Fibroblast of mammary gland (primary cell): ENCODE data around the gene VANGL1.
A peak's percentile ranks its signal among the peaks of the same experiment; 100 is the strongest.

Experiments
- DNase-seq: peaks from one replicate; pipeline ENCODE4 v3.0.0-alpha.2; 2010; ENCODE audit warnings: low read depth
- H3K4me3 ChIP-seq: 2 replicates; pipeline ENCODE4 v1.5.1; 2011; ENCODE audit warnings: low read depth, mild to moderate bottlenecking, low read length, moderate library complexity; ENCODE audit not compliant: control insufficient read depth
- CTCF ChIP-seq: conservative IDR thresholded peaks from 2 replicates; pipeline ENCODE4 v1.5.1; 2011; ENCODE audit warnings: low read depth, low read length, inconsistent platforms; ENCODE audit not compliant: control insufficient read depth, insufficient read depth

The VANGL1 gene

GRCh38 chr1:115641762-115642167 lies at the start of gene VANGL1:
Gene VANGL1 (plus strand): TSS chr1:115641970. CDS start chr1:115651414, 9,444 bp downstream.
- peak within 1 kb of the TSS; percentile 74 for H3K4me3 ChIP-seq
- no peak for TF ChIP-seq CTCF
- DNase-seq: peak; percentile 42

GRCh38 chr1:115592264-115592663 lies 49.5 kb upstream of the VANGL1 start:
- TF ChIP-seq CTCF: peak; percentile 1
- H3K4me3 ChIP-seq: no peak overlapping the region
- DNase-seq: no peak

- TF ChIP-seq CTCF: no peak
- no peak for DNase-seq
These were observed 48.2 kb upstream of the VANGL1 start for GRCh38 chr1:115593365-115594259.

GRCh38 chr1:115594600-115594999 lies 47.2 kb upstream of the VANGL1 start:
- no peak for TF ChIP-seq CTCF
- DNase-seq: no peak
- no peak overlapping the region for H3K4me3 ChIP-seq

More at GRCh38 chr1:115593365-115594259, 48.2 kb upstream of the VANGL1 start:
- H3K4me3 ChIP-seq: no peak overlapping the region

- H3K4me3 ChIP-seq: no peak overlapping the region
- peak; percentile 96 for TF ChIP-seq CTCF
- peak; percentile 98 for DNase-seq
These were observed 46.3 kb upstream of the VANGL1 start for GRCh38 chr1:115595279-115596079.

- H3K4me3 ChIP-seq: no peak overlapping the region
- DNase-seq: peak; percentile 42
- TF ChIP-seq CTCF: no peak
These were observed 45.5 kb upstream of the VANGL1 start for GRCh38 chr1:115596080-115596780.
